GM20431 (cell line): ENCODE measurements around the gene RPAIN.

Experiments used
- in situ Hi-C: fragments of 300-500 bp; cut with MseI, MboI; formaldehyde crosslinking; loops from one replicate; pipeline ENCODE4 v1.15.0; 2020; ENCODE audit warnings: low sequenced_read_pairs; ENCODE audit not compliant: unreplicated experiment

The RPAIN gene

GRCh38 chr17:5480962-5481361, 61.0 kb downstream of the RPAIN start:
- in situ Hi-C loops = no loop called here

GRCh38 chr17:5481451-5481850, 61.5 kb downstream of the RPAIN start:
- in situ Hi-C loops = no loop called here
